Nephron (organoid): ENCODE data around the gene NLRC3.

Experiments used
- H3K27ac Mint-ChIP-seq, 3 experiments: 2 replicates each; pipeline ENCODE4 v1.8.0; 2020; ENCODE audit warnings: mixed read lengths in 3 of 3, mild to moderate bottlenecking in 2 of 3, moderate library complexity in 1 of 3
- H3K27me3 Mint-ChIP-seq: 2 replicates; pipeline ENCODE4 v1.8.0; 2021; ENCODE audit warnings: low read depth, mild to moderate bottlenecking, moderate library complexity, mixed read lengths
- H3K36me3 Mint-ChIP-seq: 2 replicates; pipeline ENCODE4 v1.8.0; 2020; ENCODE audit warnings: low read depth, mixed read lengths
- H3K4me1 Mint-ChIP-seq: 2 replicates; pipeline ENCODE4 v1.8.0; 2020; ENCODE audit warnings: mixed read lengths
- H3K4me3 Mint-ChIP-seq, 3 experiments: 2 replicates each; pipeline ENCODE4 v1.8.0; 2020; ENCODE audit warnings: mild to moderate bottlenecking in 3 of 3, mixed read lengths in 3 of 3, moderate library complexity in 2 of 3
- H3K9me3 Mint-ChIP-seq: 2 replicates; pipeline ENCODE4 v1.8.0; 2020; ENCODE audit warnings: mixed read lengths
- TF ChIP-seq, protein P1 (sequence below), 3 experiments: fragments of 200-600 bp; sonication (generic); IDR thresholded peaks; one replicate each; pipeline ENCODE4 v1.5.0; 2021; ENCODE audit warnings: antibody characterized with exemption in 3 of 3; ENCODE audit not compliant: unreplicated experiment in 3 of 3

Gene NLRC3

DNA sequence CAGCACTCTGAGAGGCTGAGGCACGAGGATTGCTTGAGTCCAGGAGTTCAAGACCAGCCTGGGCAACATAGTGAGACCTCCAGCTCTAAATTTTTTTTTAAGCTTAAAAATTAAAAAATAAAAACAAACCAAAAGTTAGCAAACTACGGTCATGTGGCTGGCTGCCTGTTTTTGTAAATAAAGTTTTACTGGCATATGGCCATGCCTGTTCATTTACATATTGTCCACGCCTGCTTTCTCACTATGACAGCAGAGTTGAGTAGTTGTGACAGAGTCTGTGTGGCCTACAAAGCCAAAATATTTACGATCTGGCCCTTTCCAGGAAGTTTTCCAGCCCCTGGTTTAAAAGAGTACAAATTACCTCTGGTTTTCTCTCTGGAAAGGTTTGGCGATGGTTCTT lies 30.9 kb upstream of the NLRC3 start:
- Mint-ChIP-seq H3K36me3 (peaks cover 32% of the 10 kb centered on the region), H3K27me3 (no peaks in the 10 kb centered on the region), H3K4me3 (no peak overlapping the region), H3K9me3 (no peaks in the 10 kb centered on the region), H3K27ac (no peak overlapping the region), H3K4me1 (peaks cover 27% of the 10 kb centered on the region)
- TF ChIP-seq, protein P1, sequence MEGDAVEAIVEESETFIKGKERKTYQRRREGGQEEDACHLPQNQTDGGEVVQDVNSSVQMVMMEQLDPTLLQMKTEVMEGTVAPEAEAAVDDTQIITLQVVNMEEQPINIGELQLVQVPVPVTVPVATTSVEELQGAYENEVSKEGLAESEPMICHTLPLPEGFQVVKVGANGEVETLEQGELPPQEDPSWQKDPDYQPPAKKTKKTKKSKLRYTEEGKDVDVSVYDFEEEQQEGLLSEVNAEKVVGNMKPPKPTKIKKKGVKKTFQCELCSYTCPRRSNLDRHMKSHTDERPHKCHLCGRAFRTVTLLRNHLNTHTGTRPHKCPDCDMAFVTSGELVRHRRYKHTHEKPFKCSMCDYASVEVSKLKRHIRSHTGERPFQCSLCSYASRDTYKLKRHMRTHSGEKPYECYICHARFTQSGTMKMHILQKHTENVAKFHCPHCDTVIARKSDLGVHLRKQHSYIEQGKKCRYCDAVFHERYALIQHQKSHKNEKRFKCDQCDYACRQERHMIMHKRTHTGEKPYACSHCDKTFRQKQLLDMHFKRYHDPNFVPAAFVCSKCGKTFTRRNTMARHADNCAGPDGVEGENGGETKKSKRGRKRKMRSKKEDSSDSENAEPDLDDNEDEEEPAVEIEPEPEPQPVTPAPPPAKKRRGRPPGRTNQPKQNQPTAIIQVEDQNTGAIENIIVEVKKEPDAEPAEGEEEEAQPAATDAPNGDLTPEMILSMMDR (IDR thresholded peaks at IDR 0.05; ENCODE audit: unreplicated experiment in 3 of 3): no peak

DNA sequence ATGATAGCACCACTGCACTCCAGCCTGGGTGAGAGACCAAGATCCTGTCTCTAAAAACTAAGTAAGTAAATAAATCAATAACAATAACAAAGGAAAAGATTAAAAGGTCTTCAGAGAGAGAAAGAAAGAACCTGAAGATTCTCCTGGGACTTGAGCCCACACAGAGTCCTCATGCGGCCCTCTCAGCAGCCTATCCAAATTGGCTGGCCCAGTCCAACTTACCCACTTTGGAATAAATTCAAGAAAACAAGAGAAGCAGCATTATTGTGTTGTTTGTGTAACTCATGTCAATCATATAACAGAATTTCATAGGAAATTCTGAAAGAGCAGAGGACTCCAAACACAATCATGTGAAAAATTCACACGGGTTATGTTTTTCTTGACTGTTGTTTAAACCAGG lies 30.4 kb upstream of the NLRC3 start:
- Mint-ChIP-seq H3K9me3 (no peaks in the 10 kb centered on the region), H3K36me3 (peaks cover 36% of the 10 kb centered on the region), H3K4me1 (peaks cover 23% of the 10 kb centered on the region), H3K27me3 (no peaks in the 10 kb centered on the region), H3K4me3 (peak overlapping the region in 1 of 3 experiments; percentile 37), H3K27ac (no peak overlapping the region)
- TF ChIP-seq, protein P1 (IDR thresholded peaks at IDR 0.05; ENCODE audit: unreplicated experiment in 3 of 3): no peak

DNA sequence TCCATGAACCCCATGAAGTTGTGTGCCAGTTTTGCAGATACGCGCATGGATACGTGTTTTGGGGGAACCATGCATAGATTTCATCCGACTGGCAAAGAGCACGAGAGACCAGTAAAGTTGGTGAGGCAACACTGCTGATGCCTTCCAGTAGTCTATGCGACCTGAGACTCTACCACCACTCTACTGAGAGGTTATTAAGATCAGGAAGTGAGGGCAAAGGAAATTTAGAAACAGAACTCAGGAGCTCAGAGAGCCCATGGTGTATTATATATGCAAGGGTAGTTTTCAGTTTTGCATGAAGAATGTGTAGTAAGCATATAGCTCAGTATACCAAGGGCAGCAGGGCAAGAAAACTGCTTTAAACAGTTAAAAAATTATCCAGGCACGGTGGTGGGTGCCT lies 30.0 kb upstream of the NLRC3 start:
- no peaks in the 10 kb centered on the region for H3K27me3 Mint-ChIP-seq
- H3K36me3 Mint-ChIP-seq: peaks cover 41% of the 10 kb centered on the region
- H3K27ac Mint-ChIP-seq: no peak overlapping the region
- H3K4me3 Mint-ChIP-seq: peak overlapping the region in 2 of 3 experiments; percentile 13 to 37
- peaks cover 20% of the 10 kb centered on the region for H3K4me1 Mint-ChIP-seq
- no peaks in the 10 kb centered on the region for H3K9me3 Mint-ChIP-seq
- TF ChIP-seq, protein P1 (IDR thresholded peaks at IDR 0.05; ENCODE audit: unreplicated experiment in 3 of 3): no peak

DNA sequence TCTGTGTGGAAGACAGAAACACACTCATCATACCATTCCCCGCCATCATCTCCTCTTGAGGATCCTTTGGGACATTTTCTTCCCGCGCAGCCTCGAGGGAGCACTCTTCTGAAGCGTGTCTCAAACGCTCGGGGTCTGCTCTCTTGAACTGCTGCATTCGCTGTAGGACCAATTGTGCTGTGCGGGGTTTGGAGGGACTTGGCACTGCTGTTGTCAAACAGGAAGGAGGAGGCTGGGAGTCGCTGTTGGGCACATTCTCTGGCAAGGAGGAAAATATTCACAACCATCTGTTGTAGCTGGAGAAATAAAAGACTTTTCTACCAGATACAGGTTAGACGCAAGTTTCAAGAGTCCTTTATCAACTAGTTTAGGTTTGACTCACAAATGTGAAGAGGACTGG lies 29.2 kb upstream of the NLRC3 start:
- H3K4me1 Mint-ChIP-seq: peaks cover 12% of the 10 kb centered on the region
- H3K9me3 Mint-ChIP-seq: no peaks in the 10 kb centered on the region
- H3K27ac Mint-ChIP-seq: no peak overlapping the region
- H3K36me3 Mint-ChIP-seq: peaks cover 48% of the 10 kb centered on the region
- H3K27me3 Mint-ChIP-seq: no peaks in the 10 kb centered on the region
- H3K4me3 Mint-ChIP-seq: peak overlapping the region in 1 of 3 experiments; percentile 48
- TF ChIP-seq, protein P1 (IDR thresholded peaks at IDR 0.05; ENCODE audit: unreplicated experiment in 3 of 3): no peak

DNA sequence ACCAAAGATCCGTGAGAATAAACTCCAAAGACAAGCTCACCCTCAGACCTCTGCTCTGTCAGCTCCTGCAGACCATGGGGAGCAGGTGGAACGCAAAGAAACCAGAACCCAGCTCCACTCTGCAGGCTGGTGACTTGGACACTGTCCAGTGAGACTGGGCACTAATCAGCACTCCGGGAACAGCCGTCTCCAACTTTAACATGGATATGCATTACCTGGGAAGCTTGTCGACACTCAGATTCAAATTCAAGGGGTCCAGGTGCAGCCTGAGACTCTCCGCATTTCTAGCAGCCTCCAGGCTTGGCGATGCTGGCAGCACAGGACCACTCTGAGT lies 25.1 kb upstream of the NLRC3 start:
- TF ChIP-seq, protein P1 (IDR thresholded peaks at IDR 0.05; ENCODE audit: unreplicated experiment in 3 of 3): no peak
- no peak overlapping the region for H3K27ac Mint-ChIP-seq
- peaks cover 80% of the 10 kb centered on the region for H3K36me3 Mint-ChIP-seq

DNA sequence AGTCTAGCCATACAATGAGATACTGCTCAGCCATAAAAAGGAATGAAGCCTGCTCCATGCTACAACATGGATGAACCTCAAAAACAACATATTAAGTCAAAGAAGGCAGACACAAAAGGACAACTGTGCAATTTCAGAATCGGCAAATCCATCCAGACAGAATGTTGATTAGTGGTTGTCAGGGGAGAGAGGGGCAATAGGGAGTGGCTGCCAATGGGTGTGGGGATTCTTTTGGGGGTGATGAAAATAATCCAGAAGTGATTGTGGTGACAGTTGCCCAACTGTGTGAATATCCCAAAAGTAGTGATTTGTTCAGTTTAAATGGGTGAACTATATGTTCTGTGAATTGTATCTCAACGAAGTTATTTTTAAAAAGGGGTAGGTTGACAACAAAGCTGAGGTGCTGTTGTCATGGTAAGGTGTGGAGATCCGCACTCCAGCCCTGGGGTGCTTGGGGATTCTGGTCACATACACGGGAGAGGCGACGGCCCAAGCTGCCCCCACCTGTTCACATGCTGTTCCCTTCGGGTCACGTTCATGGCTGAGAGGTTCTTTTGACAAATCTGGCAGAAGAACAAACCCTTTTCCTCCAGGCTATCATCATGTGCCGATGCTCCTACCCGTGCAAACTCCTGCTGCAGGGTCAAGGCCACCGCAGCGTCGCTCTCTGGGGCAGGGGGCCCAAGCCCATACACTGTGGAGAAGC lies 24.6 kb upstream of the NLRC3 start:
- Mint-ChIP-seq H3K27me3 (no peaks in the 10 kb centered on the region), H3K27ac (no peak overlapping the region), H3K9me3 (peaks cover 5% of the 10 kb centered on the region), H3K4me1 (no peaks in the 10 kb centered on the region), H3K36me3 (peaks cover 77% of the 10 kb centered on the region), H3K4me3 (no peak overlapping the region)
- TF ChIP-seq, protein P1 (IDR thresholded peaks at IDR 0.05; ENCODE audit: unreplicated experiment in 3 of 3): no peak

More for the DNA sequence above, 25.1 kb upstream of the NLRC3 start:
- Mint-ChIP-seq H3K4me1 (no peaks in the 10 kb centered on the region), H3K9me3 (peaks cover 5% of the 10 kb centered on the region), H3K4me3 (no peak overlapping the region), H3K27me3 (no peaks in the 10 kb centered on the region)
